Smooth muscle cell of the brain vasculature (primary cell): ENCODE data around the gene CEP152.

Experiments used
- DNase-seq: peaks from one replicate; pipeline ENCODE4 v3.0.0-alpha.2; 2012; ENCODE audit warnings: low read depth, low spot score

Gene CEP152

GRCh38 chr15:48710952-48711495, 99.8 kb downstream of the CEP152 start:
- DNase-seq: no peak

GRCh38 chr15:48708641-48709040, 102.2 kb downstream of the CEP152 start:
- DNase-seq: no peak

- no peak for DNase-seq
These were observed 105.5 kb downstream of the CEP152 start for GRCh38 chr15:48705381-48705780.

GRCh38 chr15:48703544-48703943, 107.3 kb downstream of the CEP152 start:
- no peak for DNase-seq

- DNase-seq: no peak
These were observed 108.2 kb downstream of the CEP152 start for GRCh38 chr15:48702569-48703236.

- DNase-seq: no peak
These were observed 114.1 kb downstream of the CEP152 start for GRCh38 chr15:48696627-48697312.

- DNase-seq: no peak
These were observed 114.9 kb downstream of the CEP152 start for GRCh38 chr15:48695827-48696573.

GRCh38 chr15:48695088-48695826, 115.6 kb downstream of the CEP152 start:
- no peak for DNase-seq

GRCh38 chr15:48693484-48693883, 117.4 kb downstream of the CEP152 start:
- no peak for DNase-seq

- no peak for DNase-seq
These were observed 122.4 kb downstream of the CEP152 start for GRCh38 chr15:48688493-48688892.
